Measurements from ENCODE around the gene VHLL. TPM values are rescaled to one million over a fixed set of nuclear protein-coding genes. Genes with fewer than 3 reads are reported as not detected.

The VHLL gene
- total RNA-seq, 2 experiments from 2014 or later, result not detected

Other genes with a start within 250 kb of the VHLL start
- 10 to 100 TPM; 32.7 to 32.9 TPM for gene UBQLN4, start 245.5 kb downstream of the VHLL start, total RNA-seq
- 10 to 100 TPM; 61.4 to 65.1 TPM for gene LAMTOR2, start 244.5 kb downstream of the VHLL start, total RNA-seq
- gene RAB25, start 238.1 kb downstream of the VHLL start, total RNA-seq, result under 1 TPM; 0.52 to 0.56 TPM
- gene MEX3A, start 216.8 kb downstream of the VHLL start, total RNA-seq, result under 1 TPM; 0.43 to 0.51 TPM
- gene LMNA, start 184.6 kb downstream of the VHLL start, total RNA-seq, result 100 to 1,000 TPM; 210 to 211 TPM
- 10 to 100 TPM; 68.2 to 75.1 TPM for gene SEMA4A, start 145.7 kb downstream of the VHLL start, total RNA-seq
- 10 to 100 TPM; 61.3 to 62.2 TPM for gene SLC25A44, start 105.2 kb downstream of the VHLL start, total RNA-seq
- gene PMF1, start 86.3 kb downstream of the VHLL start, total RNA-seq, result 100 to 1,000 TPM in 1 of 2 experiments, 10 to 100 TPM in 1; 99.5 to 105 TPM
- 1 to 10 TPM in 1 of 2 experiments, under 1 TPM in 1; 0.90 to 2.3 TPM for gene BGLAP, start 57.1 kb downstream of the VHLL start, total RNA-seq
- 1 to 10 TPM; 3.9 to 4.0 TPM for gene PAQR6, start 51.3 kb downstream of the VHLL start, total RNA-seq
- 10 to 100 TPM; 65.1 to 68.0 TPM for gene SMG5, start 16.5 kb downstream of the VHLL start, total RNA-seq
- 1 to 10 TPM; 6.8 to 9.1 TPM for gene TMEM79, start 15.0 kb downstream of the VHLL start, total RNA-seq
- 10 to 100 TPM; 13.0 to 14.8 TPM for gene GLMP, start 3.6 kb downstream of the VHLL start, total RNA-seq
- gene CCT3, start 39.0 kb upstream of the VHLL start, total RNA-seq, result 100 to 1,000 TPM; 344 to 356 TPM
- not detected for gene TSACC, start 39.2 kb upstream of the VHLL start, total RNA-seq
- gene RHBG, start 69.9 kb upstream of the VHLL start, total RNA-seq, result not detected
- 10 to 100 TPM; 35.9 to 39.7 TPM for gene MEF2D, start 201.5 kb upstream of the VHLL start, total RNA-seq